ENCODE data around the gene NPB. TPM values are rescaled to one million over a fixed set of nuclear protein-coding genes. Genes with fewer than 3 reads are reported as not detected.
A peak's percentile ranks its signal among the peaks of the same experiment; 100 is the strongest.

The NPB gene
- total RNA-seq, 4 donors from 2014 or later, result 0.41 TPM; not detected in 3

DNA sequence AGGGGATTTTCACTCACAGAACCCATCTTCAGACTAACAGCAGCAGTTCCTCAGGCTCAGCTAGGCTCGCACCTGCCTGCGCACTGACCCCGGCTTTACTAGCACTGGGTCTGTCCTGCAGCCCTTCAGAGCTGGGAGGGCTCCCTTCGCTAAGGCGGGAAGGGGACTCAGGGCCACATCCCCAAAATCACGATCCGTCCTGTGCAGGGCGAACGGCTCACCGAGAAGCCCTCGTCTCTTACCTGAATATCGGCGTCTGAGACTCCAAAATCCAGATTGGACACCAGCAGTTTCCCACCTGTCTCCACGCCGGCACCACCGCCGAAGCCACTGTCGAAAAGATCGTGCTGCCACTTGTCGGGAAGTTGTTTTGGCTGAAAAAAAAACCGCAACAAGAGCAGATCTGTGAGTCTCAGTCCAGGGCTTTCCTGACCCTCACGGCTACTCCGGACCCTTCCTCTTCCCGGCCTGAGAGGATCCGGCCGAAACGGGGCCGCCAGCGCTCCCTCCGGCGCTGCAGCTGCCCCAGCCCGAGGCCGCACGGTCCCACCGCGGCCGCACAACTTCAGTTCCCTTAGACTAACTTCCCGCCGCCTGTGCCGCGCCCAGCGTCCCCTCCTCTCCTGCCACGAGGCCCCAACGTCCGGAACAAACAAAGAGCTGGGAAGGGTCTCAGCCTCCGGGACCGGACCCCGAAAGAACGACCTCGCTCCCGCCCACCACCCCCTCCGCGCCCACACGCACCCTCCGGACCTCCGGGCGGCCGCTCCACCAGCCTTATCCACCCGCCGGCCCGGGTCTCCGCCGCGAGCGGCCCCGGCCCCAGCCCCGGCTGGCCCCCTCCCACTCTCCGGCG is 11.4 kb upstream of the NPB start:
- Histone ChIP-seq H3K36me3 (peaks cover 0 to 33% (median 16%) of the 10 kb centered on the region in 4 donors), H3K27ac (peak overlapping the region; percentile 87 to 98 (median 93)), H3K9me3 (no peaks in the 10 kb centered on the region), H3K27me3 (no peaks in the 10 kb centered on the region), H3K4me3 (peak overlapping the region; percentile 64 to 92 (median 76)), H3K4me1 (peaks cover 16 to 25% (median 20%) of the 10 kb centered on the region in 4 donors)
- in situ Hi-C loops (cut with MboI; ENCODE audit: low pct_ligation_motif_present in 1 of 4, low pct_unique_long_range_greater_than_20kb in 1 of 4, low sequenced_read_pairs in 3 of 4), result no loop called here
- intact Hi-C loops (cut with DNase I; ENCODE audit: low total_unique reads), result no loop called here
- 10% methylated on average over 50 of the region's 69 CpGs; no CpG with 5 or more reads in 1 of the 2 donors for WGBS, 2 donors (ENCODE audit: low coverage in 1 of 2)
- no peak for DNase-seq
- TF ChIP-seq POLR2AphosphoS5 (IDR thresholded peaks at IDR 0.05) (no peak), POLR2A (IDR thresholded peaks at IDR 0.05) (no peak), EP300 (IDR thresholded peaks at IDR 0.05; ENCODE audit: low read depth) (no peak)
- TF ChIP-seq, protein P1, sequence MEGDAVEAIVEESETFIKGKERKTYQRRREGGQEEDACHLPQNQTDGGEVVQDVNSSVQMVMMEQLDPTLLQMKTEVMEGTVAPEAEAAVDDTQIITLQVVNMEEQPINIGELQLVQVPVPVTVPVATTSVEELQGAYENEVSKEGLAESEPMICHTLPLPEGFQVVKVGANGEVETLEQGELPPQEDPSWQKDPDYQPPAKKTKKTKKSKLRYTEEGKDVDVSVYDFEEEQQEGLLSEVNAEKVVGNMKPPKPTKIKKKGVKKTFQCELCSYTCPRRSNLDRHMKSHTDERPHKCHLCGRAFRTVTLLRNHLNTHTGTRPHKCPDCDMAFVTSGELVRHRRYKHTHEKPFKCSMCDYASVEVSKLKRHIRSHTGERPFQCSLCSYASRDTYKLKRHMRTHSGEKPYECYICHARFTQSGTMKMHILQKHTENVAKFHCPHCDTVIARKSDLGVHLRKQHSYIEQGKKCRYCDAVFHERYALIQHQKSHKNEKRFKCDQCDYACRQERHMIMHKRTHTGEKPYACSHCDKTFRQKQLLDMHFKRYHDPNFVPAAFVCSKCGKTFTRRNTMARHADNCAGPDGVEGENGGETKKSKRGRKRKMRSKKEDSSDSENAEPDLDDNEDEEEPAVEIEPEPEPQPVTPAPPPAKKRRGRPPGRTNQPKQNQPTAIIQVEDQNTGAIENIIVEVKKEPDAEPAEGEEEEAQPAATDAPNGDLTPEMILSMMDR (IDR thresholded peaks at IDR 0.05), result no peak

- TF ChIP-seq POLR2A (IDR thresholded peaks at IDR 0.05) (no peak), EP300 (IDR thresholded peaks at IDR 0.05; ENCODE audit: low read depth) (no peak), POLR2AphosphoS5 (IDR thresholded peaks at IDR 0.05) (no peak)
- TF ChIP-seq, protein P1 (IDR thresholded peaks at IDR 0.05), result no peak
- H3K36me3 ChIP-seq, result peaks cover 0 to 38% (median 17%) of the 10 kb centered on the region in 4 donors
- H3K9me3 ChIP-seq, result no peaks in the 10 kb centered on the region
- DNase-seq, result no peak
- no peaks in the 10 kb centered on the region for H3K27me3 ChIP-seq
- in situ Hi-C loops (cut with MboI; ENCODE audit: low pct_ligation_motif_present in 1 of 4, low pct_unique_long_range_greater_than_20kb in 1 of 4, low sequenced_read_pairs in 3 of 4) (no loop called here), intact Hi-C loops (cut with DNase I; ENCODE audit: low total_unique reads) (no loop called here)
- WGBS, 2 donors (ENCODE audit: low coverage in 1 of 2), result no CpG with 5 or more reads among the region's 40 CpGs
- peak overlapping the region; percentile 64 to 92 (median 76) for H3K4me3 ChIP-seq
- H3K27ac ChIP-seq, result peak overlapping the region; percentile 87 to 98 (median 93)
- peaks cover 16 to 25% (median 20%) of the 10 kb centered on the region in 4 donors for H3K4me1 ChIP-seq
Observed at GRCh38 chr17:81891303-81891552, 10.8 kb upstream of the NPB start.

DNA sequence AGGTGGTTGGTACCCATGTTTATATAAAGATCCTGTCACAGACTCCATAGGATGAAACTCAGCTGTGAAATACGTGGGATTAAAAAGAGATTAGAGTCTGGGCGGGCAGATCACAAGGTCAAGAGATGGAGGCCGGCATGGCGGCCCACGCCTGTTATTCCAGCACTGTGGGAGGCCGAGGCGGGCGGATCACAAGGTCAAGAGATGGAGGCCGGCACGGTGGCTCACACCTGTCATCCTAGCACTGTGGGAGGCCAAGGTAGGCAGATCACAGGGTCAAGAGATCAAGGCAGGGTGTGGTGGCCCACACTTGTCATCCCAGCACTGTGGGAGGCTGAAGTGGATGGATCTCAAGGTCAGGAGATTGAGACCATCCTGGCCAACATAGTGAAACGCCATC is 6.6 kb upstream of the NPB start:
- Histone ChIP-seq H3K27ac (no peak overlapping the region), H3K27me3 (no peaks in the 10 kb centered on the region), H3K36me3 (peaks cover 0 to 30% (median 4%) of the 10 kb centered on the region in 4 donors), H3K4me1 (peaks cover 7 to 15% (median 12%) of the 10 kb centered on the region in 4 donors), H3K4me3 (no peak overlapping the region), H3K9me3 (no peaks in the 10 kb centered on the region)
- no peak for DNase-seq
- intact Hi-C loops (cut with DNase I; ENCODE audit: low total_unique reads), result no loop called here
- 88 to 96% methylated on average over 4 to 11 of the region's 11 CpGs for WGBS, 2 donors (ENCODE audit: low coverage in 1 of 2)
- in situ Hi-C loops (cut with MboI; ENCODE audit: low pct_ligation_motif_present in 1 of 4, low pct_unique_long_range_greater_than_20kb in 1 of 4, low sequenced_read_pairs in 3 of 4), result no loop called here
- TF ChIP-seq, protein P1 (IDR thresholded peaks at IDR 0.05), result no peak
- no peak for TF ChIP-seq EP300 (IDR thresholded peaks at IDR 0.05; ENCODE audit: low read depth)
- TF ChIP-seq POLR2AphosphoS5 (IDR thresholded peaks at IDR 0.05), result no peak
- no peak for TF ChIP-seq POLR2A (IDR thresholded peaks at IDR 0.05)

- intact Hi-C loops (cut with DNase I; ENCODE audit: low total_unique reads) (no loop called here), in situ Hi-C loops (cut with MboI; ENCODE audit: low pct_ligation_motif_present in 1 of 4, low pct_unique_long_range_greater_than_20kb in 1 of 4, low sequenced_read_pairs in 3 of 4) (no loop called here)
- TF ChIP-seq POLR2A (IDR thresholded peaks at IDR 0.05), result no peak
- no peak for TF ChIP-seq EP300 (IDR thresholded peaks at IDR 0.05; ENCODE audit: low read depth)
- TF ChIP-seq, protein P1 (IDR thresholded peaks at IDR 0.05), result no peak
- TF ChIP-seq POLR2AphosphoS5 (IDR thresholded peaks at IDR 0.05), result no peak
- Histone ChIP-seq H3K9me3 (no peaks in the 10 kb centered on the region), H3K27me3 (peaks cover 21% of the 10 kb centered on the region), H3K27ac (no peak overlapping the region), H3K4me1 (peaks cover 10 to 17% (median 13%) of the 10 kb centered on the region in 4 donors), H3K4me3 (no peak overlapping the region), H3K36me3 (peaks cover 0 to 30% (median 4%) of the 10 kb centered on the region in 4 donors)
- no peak for DNase-seq
- WGBS, 2 donors (ENCODE audit: low coverage in 1 of 2), result 90 to 93% methylated on average over 5 to 19 of the region's 19 CpGs
Observed at GRCh38 chr17:81898029-81898866, 3.8 kb upstream of the NPB start.

Data from transverse colon (tissue), 4 donors.